Natural killer cell (primary cell): ENCODE data around the gene MGME1. TPM values are rescaled to one million over a fixed set of nuclear protein-coding genes. Genes with fewer than 3 reads are reported as not detected.

Source experiments
- ATAC-seq, 3 donors: fragments of 150-1000 bp in 2 of 3; fragments of 200-7000 bp in 1 of 3; cut with Tn5 transposase; 1 replicate in 1 of 3; 2 replicates in 2 of 3; pipeline ENCODE4 v1.10.0; 2021; ENCODE audit warnings: mild to moderate bottlenecking in 2 of 3, moderate library complexity in 2 of 3
- DNase-seq, 2 donors: peaks; one replicate each; pipeline versions ENCODE4 v3.0.0 to v3.0.0-alpha.2; 2013 to 2021; ENCODE audit warnings: mixed read lengths in 1 of 2
- H3K27ac ChIP-seq: one replicate; pipeline ENCODE4 v1.5.1; 2013; ENCODE audit warnings: mild to moderate bottlenecking, low read length
- H3K27me3 ChIP-seq: one replicate; pipeline ENCODE4 v1.6.1; 2013; ENCODE audit warnings: low read length; ENCODE audit not compliant: control insufficient read depth, insufficient read depth
- H3K36me3 ChIP-seq: one replicate; pipeline ENCODE4 v1.6.1; 2013; ENCODE audit warnings: low read length; ENCODE audit not compliant: control insufficient read depth, insufficient read depth
- H3K4me1 ChIP-seq: one replicate; pipeline ENCODE4 v1.6.1; 2013; ENCODE audit warnings: low read length; ENCODE audit not compliant: control insufficient read depth, insufficient read depth
- H3K4me3 ChIP-seq: one replicate; pipeline ENCODE4 v1.5.1; 2013; ENCODE audit warnings: low read length
- H3K9me3 ChIP-seq: one replicate; pipeline ENCODE4 v1.6.1; 2013; ENCODE audit warnings: low read length; ENCODE audit not compliant: control insufficient read depth, insufficient read depth
- H3K27ac Mint-ChIP-seq, 2 donors: one replicate each; pipeline ENCODE4 v1.8.0; 2022; ENCODE audit warnings: mild to moderate bottlenecking in 2 of 2, mixed read lengths in 2 of 2, moderate library complexity in 1 of 2
- H3K27me3 Mint-ChIP-seq, 2 donors: one replicate each; pipeline ENCODE4 v1.8.0; 2022; ENCODE audit warnings: low read depth in 2 of 2, mixed read lengths in 2 of 2
- H3K36me3 Mint-ChIP-seq: one replicate; pipeline ENCODE4 v1.8.0; 2022; ENCODE audit warnings: mixed read lengths
- H3K4me1 Mint-ChIP-seq, 2 donors: one replicate each; pipeline ENCODE4 v1.8.0; 2022; ENCODE audit warnings: mixed read lengths in 2 of 2
- H3K4me3 Mint-ChIP-seq: one replicate; pipeline ENCODE4 v1.8.0; 2022; ENCODE audit warnings: mild to moderate bottlenecking, moderate library complexity, mixed read lengths
- H3K9me3 Mint-ChIP-seq, 2 donors: one replicate each; pipeline ENCODE4 v1.8.0; 2022; ENCODE audit warnings: mixed read lengths in 2 of 2
- CTCF ChIP-seq: fragments of 200-600 bp; IDR thresholded peaks from one replicate; pipeline ENCODE4 v1.8.0; 2022; ENCODE audit warnings: antibody characterized with exemption
- WGBS: methylation state at CpG from one replicate; pipeline ENCODE4 v1.1.7; 2013; ENCODE audit warnings: missing lambda C conversion rate; ENCODE audit not compliant: insufficient coverage; 5-methylcytosine and 5-hydroxymethylcytosine counted together
- intact Hi-C: fragments of 100-400 bp; cut with micrococcal nuclease; formaldehyde crosslinking; loops from one replicate; pipeline ENCODE4 v1.14.2; 2022
- total RNA-seq, 4 donors: library from RNA; stranded (reverse); fragments of 120-200 nt in 1 of 4; gene quantifications; one replicate each; pipeline versions ENCODE4 v1.2.3 to v1.2.4, GENCODE V29; 2013 to 2022

MGME1 gene
- total RNA-seq, 3 donors from 2014 or later (not counting 1 experiment from before 2014, with no cell fraction given), result 10.3 to 25.1 (median 13.0) TPM

- no peaks in the 10 kb centered on the region for H3K36me3 Mint-ChIP-seq
- no peak for TF ChIP-seq CTCF
- no peak overlapping the region for H3K27ac Mint-ChIP-seq
- 95% methylated on average over 5 of the region's 5 CpGs for WGBS
- intact Hi-C loops, result no loop called here
- H3K4me3 Mint-ChIP-seq, result no peak overlapping the region
- H3K9me3 Mint-ChIP-seq, result no peaks in the 10 kb centered on the region
- ATAC-seq (no peak), DNase-seq (no peak)
- no peaks in the 10 kb centered on the region for H3K27me3 Mint-ChIP-seq
- Histone ChIP-seq H3K27me3 (no peaks in the 10 kb centered on the region), H3K4me3 (no peak overlapping the region), H3K4me1 (peaks cover 6% of the 10 kb centered on the region), H3K27ac (no peak overlapping the region), H3K36me3 (no peaks in the 10 kb centered on the region), H3K9me3 (no peaks in the 10 kb centered on the region)
- H3K4me1 Mint-ChIP-seq, result peaks cover under 1 to 1% of the 10 kb centered on the region in 2 donors
These were observed 35.1 kb upstream of the MGME1 start for GRCh38 chr20:17933711-17934110.

- no peak for DNase-seq
- 94% methylated on average over 16 of the region's 16 CpGs for WGBS
- no peak overlapping the region for H3K4me3 ChIP-seq
- H3K27me3 ChIP-seq, result no peaks in the 10 kb centered on the region
- Mint-ChIP-seq H3K4me3 (no peak overlapping the region), H3K9me3 (no peaks in the 10 kb centered on the region), H3K27ac (no peak overlapping the region), H3K27me3 (no peaks in the 10 kb centered on the region), H3K36me3 (no peaks in the 10 kb centered on the region), H3K4me1 (peaks cover 5 to 6% of the 10 kb centered on the region in 2 donors)
- H3K36me3 ChIP-seq, result no peaks in the 10 kb centered on the region
- no peak for ATAC-seq
- H3K4me1 ChIP-seq, result peaks cover 12% of the 10 kb centered on the region
- no peak overlapping the region for H3K27ac ChIP-seq
- H3K9me3 ChIP-seq, result no peaks in the 10 kb centered on the region
- intact Hi-C loops, result no loop called here
- TF ChIP-seq CTCF, result no peak
These were observed 34.5 kb upstream of the MGME1 start for GRCh38 chr20:17934141-17934862.

GRCh38 chr20:17935186-17935585 lies 33.6 kb upstream of the MGME1 start:
- Mint-ChIP-seq H3K27ac (no peak overlapping the region), H3K36me3 (no peaks in the 10 kb centered on the region), H3K27me3 (no peaks in the 10 kb centered on the region), H3K4me1 (peaks cover 5 to 11% of the 10 kb centered on the region in 2 donors), H3K9me3 (no peaks in the 10 kb centered on the region), H3K4me3 (no peak overlapping the region)
- Histone ChIP-seq H3K9me3 (no peaks in the 10 kb centered on the region), H3K4me3 (no peak overlapping the region), H3K27ac (no peak overlapping the region), H3K4me1 (peaks cover 17% of the 10 kb centered on the region), H3K27me3 (no peaks in the 10 kb centered on the region), H3K36me3 (no peaks in the 10 kb centered on the region)
- DNase-seq (no peak), ATAC-seq (no peak)
- WGBS, result 90% methylated on average over 3 of the region's 3 CpGs
- no peak for TF ChIP-seq CTCF
- intact Hi-C loops, result no loop called here

GRCh38 chr20:17935761-17936160 lies 33.1 kb upstream of the MGME1 start:
- 94% methylated on average over 8 of the region's 9 CpGs for WGBS
- H3K36me3 Mint-ChIP-seq, result no peaks in the 10 kb centered on the region
- intact Hi-C loops, result no loop called here

More at GRCh38 chr20:17935761-17936160, 33.1 kb upstream of the MGME1 start:
- no peaks in the 10 kb centered on the region for H3K36me3 ChIP-seq
- Mint-ChIP-seq H3K4me3 (no peak overlapping the region), H3K9me3 (no peaks in the 10 kb centered on the region), H3K4me1 (peaks cover 5 to 11% of the 10 kb centered on the region in 2 donors), H3K27ac (no peak overlapping the region), H3K27me3 (no peaks in the 10 kb centered on the region)
- no peaks in the 10 kb centered on the region for H3K9me3 ChIP-seq
- H3K27ac ChIP-seq, result no peak overlapping the region
- ATAC-seq, result no peak
- H3K4me3 ChIP-seq, result no peak overlapping the region
- peaks cover 17% of the 10 kb centered on the region for H3K4me1 ChIP-seq
- no peak for DNase-seq
- no peaks in the 10 kb centered on the region for H3K27me3 ChIP-seq
- no peak for TF ChIP-seq CTCF
